ACC112 (cell line): ENCODE measurements around the gene TRAPPC12.

Experiments
- H2AFZ ChIP-seq: fragments of 200-600 bp; sonication (generic); one replicate; pipeline ENCODE4 v1.6.0; 2017; ENCODE audit warnings: antibody characterized with exemption, low read length; ENCODE audit not compliant: unreplicated experiment
- H3K27ac ChIP-seq: fragments of 200-600 bp; sonication (generic); 2 replicates; pipeline ENCODE4 v1.5.1; 2014; ENCODE audit warnings: low read depth, mild to moderate bottlenecking, antibody characterized with exemption, low read length, moderate library complexity
- H3K27me3 ChIP-seq: fragments of 200-600 bp; sonication (generic); 2 replicates; pipeline ENCODE4 v1.6.1; 2014; ENCODE audit warnings: mild to moderate bottlenecking, antibody characterized with exemption, low read length, moderate library complexity, mixed read lengths; ENCODE audit not compliant: insufficient read depth
- H3K36me3 ChIP-seq: fragments of 200-600 bp; sonication (generic); 2 replicates; pipeline ENCODE4 v1.6.1; 2016; ENCODE audit warnings: mild to moderate bottlenecking, antibody characterized with exemption, low read length, moderate library complexity, mixed read lengths; ENCODE audit not compliant: insufficient read depth
- H3K4me1 ChIP-seq: fragments of 200-600 bp; sonication (generic); one replicate; pipeline ENCODE4 v1.6.1; 2016; ENCODE audit warnings: low read length, mixed read lengths; ENCODE audit not compliant: insufficient read depth, unreplicated experiment, control insufficient read depth
- H3K4me3 ChIP-seq: fragments of 200-600 bp; sonication (generic); 2 replicates; pipeline ENCODE4 v1.5.1; 2014; ENCODE audit warnings: mild to moderate bottlenecking, low read depth, low read length
- H3K79me2 ChIP-seq: fragments of 200-600 bp; sonication (generic); one replicate; pipeline ENCODE4 v1.6.0; 2016; ENCODE audit warnings: low read length; ENCODE audit not compliant: control insufficient read depth, unreplicated experiment, insufficient read depth

TRAPPC12 gene

GRCh38 chr2:3454802-3455201, 75.3 kb downstream of the TRAPPC12 start:
- Histone ChIP-seq H3K27ac (no peak overlapping the region), H2AFZ (no peak overlapping the region), H3K4me1 (no peaks in the 10 kb centered on the region), H3K36me3 (no peaks in the 10 kb centered on the region), H3K79me2 (no peaks in the 10 kb centered on the region), H3K4me3 (no peak overlapping the region), H3K27me3 (no peaks in the 10 kb centered on the region)

DNA sequence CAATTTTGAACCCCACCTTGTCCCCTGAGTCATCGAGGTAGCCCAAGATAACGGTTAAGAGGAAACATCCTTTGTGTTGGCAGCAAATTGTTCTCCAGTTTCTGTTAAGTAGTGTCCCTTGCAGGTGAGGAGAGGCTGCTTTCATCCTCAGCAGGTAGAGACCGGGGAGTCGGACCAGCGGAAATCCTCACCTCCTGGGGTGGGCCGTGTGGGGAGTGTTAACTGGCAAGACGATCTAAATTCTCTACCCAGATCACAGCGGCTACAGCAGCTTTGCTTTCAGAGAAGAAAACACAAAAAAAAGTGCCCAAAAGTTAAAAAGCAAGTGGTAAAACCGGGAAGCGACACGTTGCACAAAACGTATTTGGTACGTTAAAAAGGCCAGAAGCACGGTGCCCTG, 76.6 kb downstream of the TRAPPC12 start:
- H3K4me3 ChIP-seq, result no peak overlapping the region
- no peaks in the 10 kb centered on the region for H3K36me3 ChIP-seq
- no peaks in the 10 kb centered on the region for H3K79me2 ChIP-seq
- H3K27me3 ChIP-seq, result no peaks in the 10 kb centered on the region
- H3K4me1 ChIP-seq, result no peaks in the 10 kb centered on the region
- no peak overlapping the region for H3K27ac ChIP-seq
- no peak overlapping the region for H2AFZ ChIP-seq

DNA sequence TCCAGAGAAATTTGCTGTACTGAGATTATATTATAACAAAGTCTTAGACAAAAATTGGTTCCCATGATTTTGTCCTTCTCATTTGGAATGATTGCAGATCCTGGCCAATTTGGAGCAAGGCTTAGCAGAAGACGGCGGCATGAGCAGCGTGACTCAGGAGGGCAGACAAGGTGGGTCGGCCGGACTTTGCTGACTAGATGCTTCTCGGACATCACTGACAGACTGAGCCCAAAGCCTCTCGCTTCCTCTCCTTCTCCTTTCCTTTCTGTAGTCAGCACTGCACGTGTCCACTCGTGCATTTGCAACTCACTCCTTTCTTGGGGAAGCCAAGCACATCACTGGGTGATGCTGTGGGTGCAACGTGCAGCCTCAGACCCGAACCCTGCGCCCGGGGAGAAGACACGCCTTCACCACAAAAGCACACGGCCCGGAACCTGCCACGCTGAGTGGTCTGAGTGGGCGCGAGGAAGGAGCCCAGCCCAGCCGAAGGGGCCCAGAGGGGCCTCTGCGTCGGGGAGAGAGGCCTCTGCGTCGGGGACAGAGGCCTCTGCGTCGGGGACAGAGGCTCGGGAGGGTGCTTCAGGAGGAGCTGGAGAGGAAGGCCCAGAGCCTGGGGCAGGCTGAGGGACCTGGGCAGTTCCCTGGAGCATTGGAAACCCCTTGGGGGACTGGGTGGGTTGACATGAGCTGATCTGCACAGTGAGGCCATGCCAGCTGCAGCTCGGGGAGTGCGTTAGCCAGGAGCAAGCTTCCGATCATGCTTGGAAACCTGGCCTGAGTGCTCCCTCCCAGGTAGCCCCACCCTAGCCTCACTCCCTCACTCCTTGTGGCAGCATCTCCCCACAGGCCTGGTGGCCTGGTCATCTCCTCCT, 78.3 kb downstream of the TRAPPC12 start:
- Histone ChIP-seq H3K27me3 (no peaks in the 10 kb centered on the region), H3K4me3 (no peak overlapping the region), H3K4me1 (peaks cover 6% of the 10 kb centered on the region), H3K36me3 (no peaks in the 10 kb centered on the region), H2AFZ (no peak overlapping the region), H3K79me2 (no peaks in the 10 kb centered on the region), H3K27ac (no peak overlapping the region)

- Histone ChIP-seq H2AFZ (no peak overlapping the region), H3K4me1 (peaks cover 6% of the 10 kb centered on the region), H3K36me3 (no peaks in the 10 kb centered on the region), H3K79me2 (no peaks in the 10 kb centered on the region), H3K27me3 (no peaks in the 10 kb centered on the region), H3K4me3 (no peak overlapping the region), H3K27ac (no peak overlapping the region)
Observed at GRCh38 chr2:3458396-3459184, 79.1 kb downstream of the TRAPPC12 start.

DNA sequence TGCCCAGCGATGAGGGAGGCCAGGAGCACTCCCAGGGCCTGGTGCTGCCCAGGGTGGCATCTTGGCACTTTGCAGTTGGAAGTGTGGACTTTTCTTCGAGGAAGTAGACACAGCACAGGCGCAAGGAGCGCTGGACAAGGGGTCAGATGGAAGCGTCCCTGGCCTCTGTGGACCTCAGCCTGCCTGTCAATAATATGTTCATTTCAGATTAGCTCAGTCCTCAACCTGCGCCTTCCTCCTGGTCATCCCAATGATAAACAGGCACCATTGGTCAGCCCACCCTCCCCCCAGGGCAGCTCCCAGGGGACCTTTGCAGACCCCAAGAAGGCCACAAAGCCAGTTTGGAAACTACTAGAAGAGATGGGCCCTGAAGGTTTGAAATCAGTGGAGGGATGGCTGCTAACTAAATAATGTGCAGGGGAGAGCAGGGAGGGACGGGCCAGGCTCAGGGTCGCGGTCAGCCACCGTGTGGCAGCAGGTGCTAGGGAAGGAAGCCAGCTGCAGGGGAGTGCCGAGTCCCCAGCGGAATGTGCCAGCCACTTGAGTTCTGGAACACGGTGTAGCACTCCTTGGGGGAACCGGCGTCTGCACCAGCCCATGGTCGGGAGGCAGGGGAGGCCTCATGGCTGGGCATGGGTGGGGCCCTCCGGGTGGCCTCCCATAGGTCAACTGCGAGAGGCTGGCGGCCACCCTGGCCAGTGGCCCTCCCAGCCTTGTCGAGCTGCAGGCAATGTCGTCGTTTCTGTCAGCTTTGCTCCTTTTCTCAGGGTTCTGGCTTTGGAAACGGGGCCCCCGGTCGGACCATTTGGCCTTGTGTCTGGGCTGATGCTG, 79.9 kb downstream of the TRAPPC12 start:
- Histone ChIP-seq H3K79me2 (no peaks in the 10 kb centered on the region), H3K4me1 (peaks cover 6% of the 10 kb centered on the region), H3K36me3 (no peaks in the 10 kb centered on the region), H3K4me3 (no peak overlapping the region), H3K27ac (no peak overlapping the region), H2AFZ (no peak overlapping the region), H3K27me3 (no peaks in the 10 kb centered on the region)

GRCh38 chr2:3460156-3460555, 80.7 kb downstream of the TRAPPC12 start:
- H3K27me3 ChIP-seq, result no peaks in the 10 kb centered on the region
- no peak overlapping the region for H3K4me3 ChIP-seq
- no peaks in the 10 kb centered on the region for H3K36me3 ChIP-seq
- no peak overlapping the region for H2AFZ ChIP-seq
- H3K27ac ChIP-seq, result no peak overlapping the region
- no peaks in the 10 kb centered on the region for H3K79me2 ChIP-seq
- peaks cover 11% of the 10 kb centered on the region for H3K4me1 ChIP-seq

DNA sequence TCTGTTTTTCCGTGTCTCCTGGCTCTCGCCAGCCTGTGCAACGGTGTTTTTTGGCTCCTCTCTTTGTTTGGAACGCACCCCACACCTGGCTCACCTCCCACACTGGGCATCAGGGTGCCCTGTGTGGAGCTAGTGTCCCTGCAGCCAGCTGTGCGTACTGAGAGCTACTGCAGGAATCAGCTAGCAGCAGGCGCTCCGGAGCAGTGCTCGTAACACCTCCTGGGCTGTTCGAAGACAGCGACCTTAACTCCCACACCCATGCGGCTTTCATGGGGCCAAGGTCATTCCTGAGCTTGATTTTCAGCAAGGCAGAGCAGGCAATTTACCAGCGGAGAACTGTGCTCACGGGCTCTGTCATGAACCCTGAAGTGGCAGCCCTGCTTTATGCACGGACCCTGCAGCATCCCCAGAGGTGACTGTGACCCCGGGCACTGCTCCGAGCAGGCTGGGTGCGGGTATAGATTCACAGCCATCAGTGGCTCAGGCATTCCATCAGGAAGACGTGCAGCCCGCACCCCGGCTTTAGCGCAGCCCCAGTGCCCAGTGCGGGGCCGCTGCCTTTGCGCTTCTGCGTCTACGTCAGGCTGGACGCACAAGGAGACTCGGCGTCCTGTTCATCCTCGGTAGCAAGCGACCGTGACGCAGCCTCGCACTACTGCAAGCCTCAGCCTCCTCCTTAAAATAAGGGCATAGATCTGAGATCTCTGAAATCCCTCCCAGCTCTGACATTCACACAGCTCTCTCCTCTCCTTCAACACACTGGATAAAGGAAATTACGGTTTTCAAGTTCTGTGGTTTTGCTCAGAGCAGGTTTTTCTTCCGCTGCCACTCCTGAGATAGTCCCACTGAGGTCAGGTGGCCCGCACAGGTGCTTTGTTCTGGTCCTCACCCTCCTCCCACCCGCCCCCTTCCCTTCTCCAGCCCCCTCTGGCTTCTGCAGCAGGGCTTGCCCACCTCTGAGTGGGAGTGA, 81.6 kb downstream of the TRAPPC12 start:
- Histone ChIP-seq H3K4me3 (no peak overlapping the region), H3K27ac (peak overlapping the region; percentile 61; the same call in 1 of the 2 replicates), H3K36me3 (no peaks in the 10 kb centered on the region), H2AFZ (no peak overlapping the region), H3K4me1 (peaks cover 19% of the 10 kb centered on the region), H3K79me2 (no peaks in the 10 kb centered on the region), H3K27me3 (no peaks in the 10 kb centered on the region)

DNA sequence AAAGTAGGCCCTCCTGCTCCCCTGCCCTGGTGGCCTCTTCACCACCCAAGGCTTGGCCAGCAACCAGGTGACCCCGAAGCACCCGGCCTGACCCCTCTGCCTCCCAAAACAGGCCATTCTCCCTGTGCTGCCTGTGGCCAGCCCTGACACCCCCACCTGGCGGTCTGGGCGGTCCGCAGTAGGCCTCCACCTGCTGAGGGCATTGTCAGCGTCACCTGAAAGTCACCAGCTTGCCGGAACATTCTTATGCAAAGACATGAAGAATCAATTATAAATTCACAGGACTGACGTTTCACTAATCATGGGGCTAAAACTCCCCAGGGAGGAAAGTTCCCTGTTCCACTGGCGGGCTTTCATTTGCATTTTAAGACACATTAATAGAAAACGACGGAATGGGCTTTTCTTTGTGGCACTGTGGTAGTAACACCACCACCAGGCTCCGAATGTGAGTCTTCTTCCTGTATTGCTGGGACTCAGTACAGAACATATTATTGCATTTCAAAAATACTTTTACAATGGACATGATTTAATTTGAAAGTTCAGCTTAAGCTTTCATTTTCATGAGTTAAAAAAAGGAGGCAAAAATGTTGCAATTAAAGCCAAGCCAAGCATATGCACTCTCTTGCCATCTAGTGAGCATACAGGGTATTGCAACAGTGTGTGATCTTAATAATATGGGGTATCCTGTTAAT, 82.5 kb downstream of the TRAPPC12 start:
- Histone ChIP-seq H3K27me3 (no peaks in the 10 kb centered on the region), H3K4me1 (peaks cover 27% of the 10 kb centered on the region), H3K4me3 (no peak overlapping the region), H3K79me2 (no peaks in the 10 kb centered on the region), H2AFZ (no peak overlapping the region), H3K36me3 (no peaks in the 10 kb centered on the region), H3K27ac (peak overlapping the region; percentile 61)

DNA sequence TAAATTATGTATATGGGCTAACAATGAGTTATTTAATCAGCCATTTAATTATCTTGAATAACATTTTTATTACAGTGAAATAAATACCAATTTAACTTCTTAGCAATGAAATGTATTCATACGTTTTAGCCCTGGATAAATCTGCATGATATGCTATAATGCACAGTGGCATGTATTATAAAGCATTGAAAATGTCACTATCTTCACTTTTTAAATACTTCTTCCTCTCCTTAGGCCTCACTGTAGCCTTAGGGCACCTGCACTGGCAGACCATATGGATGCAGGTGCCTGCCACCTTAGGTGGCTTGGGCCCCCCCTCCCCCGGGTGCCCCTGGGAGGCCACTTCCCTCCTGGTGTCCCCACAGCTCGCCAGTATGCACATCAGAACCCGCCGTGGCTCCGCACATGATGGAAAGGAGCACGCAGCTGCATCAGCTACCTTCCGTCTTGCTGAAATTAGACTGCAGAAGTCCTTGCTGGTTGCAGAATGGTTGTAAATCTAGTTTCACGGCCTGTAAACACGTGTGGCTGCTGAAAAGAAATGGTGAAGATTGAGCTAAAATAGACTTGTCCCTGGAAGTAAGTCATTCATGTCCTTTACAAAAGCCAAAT, 83.1 kb downstream of the TRAPPC12 start:
- H3K4me3 ChIP-seq, result no peak overlapping the region
- H3K27ac ChIP-seq, result no peak overlapping the region
- no peaks in the 10 kb centered on the region for H3K79me2 ChIP-seq
- peaks cover 29% of the 10 kb centered on the region for H3K4me1 ChIP-seq
- no peaks in the 10 kb centered on the region for H3K27me3 ChIP-seq
- 0 out of 2 replicates have a peak, but pooled peaks cover 2% of the 10 kb centered on the region for H3K36me3 ChIP-seq
- no peak overlapping the region for H2AFZ ChIP-seq
